NB4 (cell line): ENCODE measurements around the gene ZFAND5.

Experiments used
- CTCF ChIP-seq: IDR thresholded peaks from one replicate; pipeline ENCODE4 v1.5.1; 2012; ENCODE audit warnings: low read depth, low read length
- POLR2A ChIP-seq: IDR thresholded peaks from 2 replicates; pipeline ENCODE4 v1.6.1; 2011; ENCODE audit warnings: mild to moderate bottlenecking; ENCODE audit not compliant: insufficient read length; ENCODE audit errors: extremely low read depth
- TF ChIP-seq, protein P1 (sequence below): IDR thresholded peaks from 2 replicates; pipeline ENCODE4 v1.6.1; 2011; ENCODE audit warnings: low read depth, low read length

DNA sequence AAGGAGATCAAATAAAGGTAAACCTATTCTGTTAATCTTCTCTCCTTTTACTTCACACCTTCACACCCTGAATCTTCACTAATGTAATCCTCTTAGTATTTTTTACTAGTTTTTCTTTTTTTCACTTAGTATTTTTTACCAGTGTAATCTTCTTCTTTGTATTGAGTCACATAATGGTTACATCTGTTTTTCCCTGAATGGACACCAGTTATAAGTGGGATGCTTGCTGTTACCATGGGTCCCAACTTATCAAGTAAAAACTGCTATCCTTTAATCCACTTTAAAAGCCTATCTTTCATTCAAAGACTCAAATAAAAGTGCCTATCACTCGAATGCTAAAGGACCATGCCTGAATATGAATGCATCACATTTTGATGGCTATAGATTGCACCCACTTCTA is 15.1 kb downstream of the ZFAND5 start:
- TF ChIP-seq CTCF (no peak), POLR2A (no peak)
- TF ChIP-seq, protein P1, sequence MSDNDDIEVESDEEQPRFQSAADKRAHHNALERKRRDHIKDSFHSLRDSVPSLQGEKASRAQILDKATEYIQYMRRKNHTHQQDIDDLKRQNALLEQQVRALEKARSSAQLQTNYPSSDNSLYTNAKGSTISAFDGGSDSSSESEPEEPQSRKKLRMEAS: no peak
